ENCODE measurements around the gene FGF14. TPM values are rescaled to one million over a fixed set of nuclear protein-coding genes. Genes with fewer than 3 reads are reported as not detected.

The FGF14 gene
- total RNA-seq, 1 donor from 2014 or later, result 0.23 TPM

DNA sequence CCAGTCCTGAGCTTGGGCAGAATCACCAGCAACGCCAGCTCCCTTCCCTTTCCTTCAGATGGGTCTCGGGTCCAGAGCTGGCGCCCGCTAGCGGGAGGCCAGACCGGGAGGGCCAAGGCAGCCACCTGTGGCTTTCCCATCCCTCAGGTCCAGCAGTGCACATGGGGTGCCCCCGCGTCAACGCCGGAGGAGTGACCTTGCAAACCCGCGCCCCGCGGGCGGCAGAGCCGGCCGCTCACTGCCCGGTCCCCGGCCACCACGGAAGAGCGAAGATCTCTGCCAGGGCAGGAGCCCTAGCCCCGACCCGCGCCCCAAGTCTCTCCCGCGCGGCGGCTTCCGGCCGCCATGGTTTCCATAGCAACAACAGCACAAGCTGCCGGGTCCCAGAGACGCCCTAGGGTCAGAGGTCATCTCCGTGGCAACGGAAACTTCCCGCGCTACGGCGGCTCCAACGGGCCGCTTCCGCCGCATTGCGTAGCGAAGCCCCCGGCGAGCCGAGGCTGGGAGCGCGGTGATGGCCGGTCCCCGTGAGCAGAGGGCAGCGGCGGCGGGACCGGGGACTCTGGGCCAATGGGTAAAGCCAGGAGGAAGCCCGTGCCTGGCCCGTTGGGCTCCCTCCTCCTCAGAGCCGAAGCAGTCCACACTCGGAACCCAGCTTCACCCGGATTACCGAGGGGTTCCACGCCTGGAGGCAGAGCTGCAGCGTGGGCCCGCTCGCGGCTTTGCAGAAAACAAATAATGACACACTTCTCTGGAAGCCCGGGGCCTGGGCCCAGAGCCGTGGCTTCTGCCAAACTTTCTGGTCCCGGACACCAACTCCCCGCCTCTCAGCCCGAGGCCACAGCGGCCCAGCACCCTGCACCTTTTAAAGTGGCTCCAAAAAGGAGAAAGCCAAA, 7.4 kb downstream of the FGF14 start:
- Histone ChIP-seq H3K9ac (ENCODE audit: low read length) (peak overlapping the region; percentile 70), H3K79me2 (ENCODE audit: insufficient read depth, low read length) (no peaks in the 10 kb centered on the region), H3K4me1 (ENCODE audit: insufficient read depth, low read length) (no peaks in the 10 kb centered on the region), H2AFZ (ENCODE audit: low read depth, low read length) (peak overlapping the region; percentile 91), H3K36me3 (ENCODE audit: insufficient read depth, low read length) (no peaks in the 10 kb centered on the region), H3K4me3 (ENCODE audit: insufficient read depth, low read depth, low read length) (peak overlapping the region; percentile 64), H3K27ac (ENCODE audit: low read depth, low read length) (no peak overlapping the region), H3K27me3 (ENCODE audit: insufficient read depth, low read length) (peaks cover 6% of the 10 kb centered on the region), H4K20me1 (ENCODE audit: insufficient read depth, low read length) (no peaks in the 10 kb centered on the region), H3K9me3 (ENCODE audit: insufficient read depth, low read depth, low read length) (no peaks in the 10 kb centered on the region), H3K4me2 (ENCODE audit: low read length) (peak overlapping the region; percentile 89)
- FAIRE-seq, result no peak
- Mint-ChIP-seq H3K9me3 (ENCODE audit: unreplicated experiment) (no peaks in the 10 kb centered on the region), H3K27me3 (ENCODE audit: low read depth, unreplicated experiment) (peaks cover 5% of the 10 kb centered on the region), H3K27ac (ENCODE audit: unreplicated experiment) (no peak overlapping the region), H3K4me3 (ENCODE audit: unreplicated experiment) (peak overlapping the region; percentile 88), H3K36me3 (ENCODE audit: low read depth, unreplicated experiment) (no peaks in the 10 kb centered on the region), H3K4me1 (ENCODE audit: low read depth, unreplicated experiment) (no peaks in the 10 kb centered on the region)
- TF ChIP-seq, protein P1, sequence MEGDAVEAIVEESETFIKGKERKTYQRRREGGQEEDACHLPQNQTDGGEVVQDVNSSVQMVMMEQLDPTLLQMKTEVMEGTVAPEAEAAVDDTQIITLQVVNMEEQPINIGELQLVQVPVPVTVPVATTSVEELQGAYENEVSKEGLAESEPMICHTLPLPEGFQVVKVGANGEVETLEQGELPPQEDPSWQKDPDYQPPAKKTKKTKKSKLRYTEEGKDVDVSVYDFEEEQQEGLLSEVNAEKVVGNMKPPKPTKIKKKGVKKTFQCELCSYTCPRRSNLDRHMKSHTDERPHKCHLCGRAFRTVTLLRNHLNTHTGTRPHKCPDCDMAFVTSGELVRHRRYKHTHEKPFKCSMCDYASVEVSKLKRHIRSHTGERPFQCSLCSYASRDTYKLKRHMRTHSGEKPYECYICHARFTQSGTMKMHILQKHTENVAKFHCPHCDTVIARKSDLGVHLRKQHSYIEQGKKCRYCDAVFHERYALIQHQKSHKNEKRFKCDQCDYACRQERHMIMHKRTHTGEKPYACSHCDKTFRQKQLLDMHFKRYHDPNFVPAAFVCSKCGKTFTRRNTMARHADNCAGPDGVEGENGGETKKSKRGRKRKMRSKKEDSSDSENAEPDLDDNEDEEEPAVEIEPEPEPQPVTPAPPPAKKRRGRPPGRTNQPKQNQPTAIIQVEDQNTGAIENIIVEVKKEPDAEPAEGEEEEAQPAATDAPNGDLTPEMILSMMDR (IDR thresholded peaks at IDR 0.05; ENCODE audit: insufficient read depth, low read depth, low read length), result peak; percentile 10
- peak; percentile 34 for TF ChIP-seq EZH2 (IDR thresholded peaks at IDR 0.05; ENCODE audit: insufficient read depth, low read length)
- peak; percentile 60 for DNase-seq (ENCODE audit: low read depth)

DNA sequence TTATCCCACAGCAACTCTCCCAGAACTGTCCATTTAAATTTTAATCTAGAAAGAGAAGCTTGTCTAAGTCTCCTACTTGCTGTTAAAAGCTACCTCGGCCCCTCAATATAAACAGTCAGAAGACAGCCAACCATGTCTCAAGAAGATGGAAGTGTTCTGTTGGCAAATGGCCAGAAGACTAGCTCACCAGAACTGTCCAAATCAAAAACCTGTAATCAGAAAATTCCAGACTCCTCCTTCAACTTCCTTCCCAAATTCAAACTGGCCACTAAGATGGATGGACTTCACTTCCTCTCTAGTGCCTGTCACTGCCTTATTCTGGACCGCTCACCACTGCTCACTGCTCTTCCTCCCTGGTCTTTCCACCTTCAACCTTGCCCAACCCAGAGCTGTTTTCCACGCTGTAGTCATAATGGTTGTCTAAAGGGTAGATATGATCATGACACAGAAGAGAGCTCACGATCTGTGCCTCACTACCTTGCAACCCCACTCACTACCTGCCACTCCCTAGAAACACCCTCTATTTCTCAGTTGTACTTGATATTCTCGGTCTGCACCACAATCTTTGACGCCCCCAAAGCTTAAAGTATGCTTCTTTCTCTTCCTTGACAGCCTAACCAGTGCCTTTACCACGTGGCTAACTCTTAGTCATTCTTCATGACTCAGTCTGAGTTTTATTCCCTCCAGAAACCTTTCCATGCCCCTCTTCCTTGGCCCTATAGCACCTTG, 9.2 kb downstream of the FGF14 start:
- H3K4me3 Mint-ChIP-seq (ENCODE audit: unreplicated experiment), result peak overlapping the region; percentile 88
- no peak overlapping the region for H3K4me2 ChIP-seq (ENCODE audit: low read length)
- H3K4me3 ChIP-seq (ENCODE audit: insufficient read depth, low read depth, low read length), result no peak overlapping the region
- H3K9me3 ChIP-seq (ENCODE audit: insufficient read depth, low read depth, low read length), result no peaks in the 10 kb centered on the region
- no peaks in the 10 kb centered on the region for H3K36me3 ChIP-seq (ENCODE audit: insufficient read depth, low read length)
- no peak overlapping the region for H3K27ac ChIP-seq (ENCODE audit: low read depth, low read length)
- H3K27ac Mint-ChIP-seq (ENCODE audit: unreplicated experiment), result no peak overlapping the region
- H3K27me3 ChIP-seq (ENCODE audit: insufficient read depth, low read length), result no peaks in the 10 kb centered on the region
- no peak overlapping the region for H2AFZ ChIP-seq (ENCODE audit: low read depth, low read length)
- no peaks in the 10 kb centered on the region for H3K4me1 Mint-ChIP-seq (ENCODE audit: low read depth, unreplicated experiment)
- TF ChIP-seq, protein P1 (IDR thresholded peaks at IDR 0.05; ENCODE audit: insufficient read depth, low read depth, low read length), result no peak
- TF ChIP-seq EZH2 (IDR thresholded peaks at IDR 0.05; ENCODE audit: insufficient read depth, low read length), result no peak
- no peaks in the 10 kb centered on the region for H3K79me2 ChIP-seq (ENCODE audit: insufficient read depth, low read length)
- no peaks in the 10 kb centered on the region for H3K36me3 Mint-ChIP-seq (ENCODE audit: low read depth, unreplicated experiment)
- H3K27me3 Mint-ChIP-seq (ENCODE audit: low read depth, unreplicated experiment), result peaks cover 2% of the 10 kb centered on the region
- no peaks in the 10 kb centered on the region for H3K4me1 ChIP-seq (ENCODE audit: insufficient read depth, low read length)
- H3K9me3 Mint-ChIP-seq (ENCODE audit: unreplicated experiment), result no peaks in the 10 kb centered on the region
- FAIRE-seq, result no peak
- no peak for DNase-seq (ENCODE audit: low read depth)
- H4K20me1 ChIP-seq (ENCODE audit: insufficient read depth, low read length), result no peaks in the 10 kb centered on the region
- no peak overlapping the region for H3K9ac ChIP-seq (ENCODE audit: low read length)

All from astrocyte (in vitro differentiated cells and primary cell).